IMR-90 (cell line): ENCODE measurements around the gene CIZ1. TPM values are rescaled to one million over a fixed set of nuclear protein-coding genes. Genes with fewer than 3 reads are reported as not detected.

Experiments used
- ATAC-seq: fragments of 200-7000 bp; cut with Tn5 transposase; 2 replicates; pipeline ENCODE4 v1.9.1; 2020; ENCODE audit warnings: low read depth, mild to moderate bottlenecking, moderate library complexity
- BruUV-seq: library from RNA; stranded (reverse); fragments of 400-500 nt; replicated peaks from 2 replicates; lab custom pipeline; 2021; lab: Mats Ljungman, UMichigan
- CTCF ChIA-PET: fragments of 300-600 bp; formaldehyde crosslinking; extraction: SDS; loops from one replicate; lab custom pipeline; 2021; ENCODE audit warnings: antibody characterized with exemption; lab: Yijun Ruan, JAX
- POLR2A ChIA-PET: fragments of 300-600 bp; sonication (Branson Sonifier 250); formaldehyde crosslinking; loops from one replicate; lab custom pipeline; 2022; ENCODE audit warnings: antibody characterized with exemption; ENCODE audit not compliant: unreplicated experiment; lab: Charles Lee
- DNase-seq: peaks from one replicate; pipeline ENCODE4 v3.0.0; 2013
- H2AFZ ChIP-seq: replicated peaks from 2 replicates; pipeline ENCODE3; 2013; ENCODE audit warnings: low read length, mild to moderate bottlenecking; ENCODE audit not compliant: poor library complexity
- H2AK5ac ChIP-seq: 2 replicates; pipeline ENCODE4 v1.6.1; 2013; ENCODE audit warnings: low read depth, low read length, inconsistent platforms
- H2AK9ac ChIP-seq: replicated peaks from 2 replicates; pipeline ENCODE3; 2013; ENCODE audit warnings: mild to moderate bottlenecking, low read depth, low read length, moderate library complexity; ENCODE audit not compliant: poor library complexity
- H2BK120ac ChIP-seq: 2 replicates; pipeline ENCODE4 v1.6.1; 2013; ENCODE audit warnings: low read depth, low read length, inconsistent platforms
- H2BK15ac ChIP-seq: 3 replicates; pipeline ENCODE4 v1.6.1; 2013; ENCODE audit warnings: low read depth, low read length, inconsistent platforms
- H2BK20ac ChIP-seq: 2 replicates; pipeline ENCODE4 v1.6.1; 2013; ENCODE audit warnings: low read depth, mild to moderate bottlenecking, inconsistent platforms, low read length, moderate library complexity
- H2BK5ac ChIP-seq: 2 replicates; pipeline ENCODE4 v1.6.1; 2013; ENCODE audit warnings: mild to moderate bottlenecking, low read depth, low read length, inconsistent platforms; ENCODE audit not compliant: poor library complexity, severe bottlenecking
- H3K14ac ChIP-seq: replicated peaks from 2 replicates; pipeline ENCODE4 v1.6.1; 2013; ENCODE audit warnings: low read depth, low read length, inconsistent platforms
- H3K18ac ChIP-seq: 2 replicates; pipeline ENCODE4 v1.6.1; 2013; ENCODE audit warnings: low read depth, low read length, control low read depth
- H3K23ac ChIP-seq: 2 replicates; pipeline ENCODE4 v1.6.1; 2013; ENCODE audit warnings: low read depth, low read length, inconsistent platforms
- H3K27ac ChIP-seq: 2 replicates; pipeline ENCODE4 v1.5.1; 2013; ENCODE audit warnings: mild to moderate bottlenecking, control low read depth, low read length; ENCODE audit not compliant: insufficient read depth
- H3K27me3 ChIP-seq: 2 replicates; pipeline ENCODE4 v1.6.1; 2013; ENCODE audit warnings: low read length; ENCODE audit not compliant: control insufficient read depth, insufficient read depth
- H3K36me3 ChIP-seq: 2 replicates; pipeline ENCODE4 v1.6.1; 2013; ENCODE audit warnings: low read length, mixed read lengths; ENCODE audit not compliant: control insufficient read depth, insufficient read depth
- H3K4ac ChIP-seq: 2 replicates; pipeline ENCODE4 v1.6.1; 2013; ENCODE audit warnings: low read depth, low read length, inconsistent platforms
- H3K4me1 ChIP-seq: 2 replicates; pipeline ENCODE4 v1.6.1; 2013; ENCODE audit warnings: low read length, mixed read lengths; ENCODE audit not compliant: control insufficient read depth, insufficient read depth
- H3K4me2 ChIP-seq: 2 replicates; pipeline ENCODE4 v1.6.1; 2013; ENCODE audit warnings: low read depth, mild to moderate bottlenecking, control low read depth, low read length, moderate library complexity
- H3K4me3 ChIP-seq: 2 replicates; pipeline ENCODE4 v1.5.1; 2013; ENCODE audit warnings: low read depth, mild to moderate bottlenecking, control low read depth, low read length, moderate library complexity; ENCODE audit not compliant: insufficient read depth
- H3K56ac ChIP-seq: 2 replicates; pipeline ENCODE4 v1.6.1; 2013; ENCODE audit warnings: low read length, inconsistent platforms; ENCODE audit not compliant: insufficient read depth; ENCODE audit errors: extremely low read depth
- H3K79me1 ChIP-seq, 2 experiments: 2 replicates each; pipeline ENCODE4 v1.6.1; 2013; ENCODE audit warnings: low read length in 2 of 2, inconsistent platforms in 1 of 2, low read depth in 1 of 2
- H3K9ac ChIP-seq: 2 replicates; pipeline ENCODE4 v1.6.1; 2013; ENCODE audit warnings: low read depth, low read length, control low read depth
- H3K9me1 ChIP-seq: 2 replicates; pipeline ENCODE4 v1.6.1; 2013; ENCODE audit warnings: low read length, inconsistent platforms; ENCODE audit not compliant: insufficient read depth
- H3K9me3 ChIP-seq: 2 replicates; pipeline ENCODE4 v1.6.1; 2013; ENCODE audit warnings: low read length; ENCODE audit not compliant: control insufficient read depth, insufficient read depth
- H4K20me1 ChIP-seq: 2 replicates; pipeline ENCODE4 v1.6.1; 2013; ENCODE audit warnings: low read length, inconsistent platforms; ENCODE audit not compliant: insufficient read depth
- H4K5ac ChIP-seq: 2 replicates; pipeline ENCODE4 v1.6.1; 2013; ENCODE audit warnings: mild to moderate bottlenecking, low read depth, low read length, control low read depth
- H4K8ac ChIP-seq, 2 experiments: 2 replicates each; pipeline ENCODE4 v1.6.1; 2013; ENCODE audit warnings: low read depth in 2 of 2, low read length in 2 of 2, control low read depth in 1 of 2, inconsistent platforms in 1 of 2
- H4K91ac ChIP-seq: 2 replicates; pipeline ENCODE4 v1.6.1; 2013; ENCODE audit warnings: low read depth, low read length, inconsistent platforms; ENCODE audit not compliant: insufficient read depth
- BHLHE40 ChIP-seq: fragments of 150-350 bp; IDR thresholded peaks from 2 replicates; pipeline ENCODE4 v1.6.1; 2016; ENCODE audit warnings: mild to moderate bottlenecking, low read depth, low read length
- MXI1 ChIP-seq: IDR thresholded peaks from 2 replicates; pipeline ENCODE4 v1.6.1; 2012; ENCODE audit warnings: low read depth, mild to moderate bottlenecking, low read length, moderate library complexity, borderline replicate concordance
- RAD21 ChIP-seq: IDR thresholded peaks from 2 replicates; pipeline ENCODE4 v1.6.1; 2012; ENCODE audit warnings: low read length, improper control_type of control experiment
- WGBS, 2 experiments: methylation state at CpG; one replicate each; pipeline versions ENCODE4 v1.1.5 to v1.1.7; 2013; ENCODE audit warnings: missing lambda C conversion rate in 2 of 2; ENCODE audit not compliant: insufficient read length in 1 of 2; ENCODE audit errors: extremely low coverage in 2 of 2; 5-methylcytosine and 5-hydroxymethylcytosine counted together
- dilution Hi-C: fragments of 300-500 bp; cut with HindIII; formaldehyde crosslinking; loops from one replicate; pipeline ENCODE4 v1.14.3; 2018; ENCODE audit warnings: low sequenced_read_pairs; ENCODE audit not compliant: unreplicated experiment
- in situ Hi-C: fragments of 300-500 bp; cut with MboI; formaldehyde crosslinking; loops from 3 replicates; pipeline ENCODE4 v1.14.3; 2019; ENCODE audit warnings: low sequenced_read_pairs, inconsistent platforms, mixed read lengths
- intact Hi-C: fragments of 100-400 bp; cut with micrococcal nuclease; formaldehyde crosslinking; loops from 2 replicates; pipeline ENCODE4 v1.10.0; 2022
- polyA plus RNA-seq, 3 experiments: library from polyadenylated mRNA; depleted of rRNA; stranded (reverse); fragments of >200 nt; gene quantifications; 2 replicates each; pipeline ENCODE4 v1.2.3, GENCODE V29; 2012; ENCODE audit warnings: low replicate concordance in 1 of 3
- total RNA-seq: library from RNA; depleted of rRNA; stranded (reverse); fragments of >200 nt; gene quantifications from 2 replicates; pipeline ENCODE4 v1.2.3, GENCODE V29; 2012
- TF ChIP-seq, protein P1 (sequence below): fragments of 150-350 bp; IDR thresholded peaks from 2 replicates; pipeline ENCODE4 v1.6.1; 2017; ENCODE audit warnings: mild to moderate bottlenecking, antibody characterized with exemption, low read length, low read depth

CIZ1 gene
- total and polyA plus RNA-seq, 2 of the 4 experiments (the other 2 are of a cell fraction): 13.8 to 51.9 TPM

DNA sequence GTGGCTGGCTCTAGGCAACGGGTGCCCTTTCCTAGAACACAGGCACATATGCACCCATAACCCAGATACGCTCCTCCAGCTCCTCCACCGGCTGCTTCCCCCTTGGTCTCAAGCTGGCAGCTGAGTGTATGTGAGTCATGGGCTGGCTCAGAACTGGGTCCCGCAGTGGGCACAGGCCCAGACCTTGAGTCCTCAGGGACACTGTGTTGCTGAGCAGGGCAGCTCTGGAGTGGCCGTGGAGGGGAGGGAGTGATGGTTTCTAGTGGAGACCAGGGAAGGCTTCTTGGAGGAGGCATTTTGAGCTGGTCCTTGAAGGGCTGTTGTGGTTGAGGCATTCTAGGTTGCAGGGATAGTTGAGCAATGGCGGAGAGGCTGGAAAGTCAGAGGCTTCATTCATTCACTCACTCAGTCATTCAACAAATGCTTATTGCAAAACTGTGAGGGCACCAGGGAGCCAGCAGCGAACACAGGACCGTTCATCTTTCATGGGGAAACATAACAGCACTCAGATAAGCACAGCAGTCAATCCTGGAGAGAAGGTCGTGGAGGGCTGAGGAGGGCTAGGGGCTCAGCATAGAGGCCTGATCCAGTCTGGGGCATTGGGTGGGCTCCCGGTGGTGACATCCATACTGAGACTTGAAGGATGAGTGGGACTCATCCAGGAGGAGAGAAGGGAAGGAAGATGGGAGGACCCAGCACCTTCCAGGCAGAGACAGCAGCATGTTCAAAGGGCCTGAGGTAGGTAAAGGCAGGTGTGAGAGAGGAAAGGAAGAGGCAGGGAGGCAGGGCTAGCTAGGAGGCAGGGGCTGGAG, 29.0 kb downstream of the CIZ1 start:
- Histone ChIP-seq H3K4ac (no peak overlapping the region), H3K27ac (no peak overlapping the region), H3K79me1 (peaks cover 10 to 47% of the 10 kb centered on the region in 2 experiments), H3K23ac (no peak overlapping the region), H2BK120ac (no peak overlapping the region), H4K8ac (no peak overlapping the region), H3K4me3 (no peak overlapping the region), H2AK9ac (peak overlapping the region; percentile 34), H4K91ac (no peak overlapping the region), H3K56ac (no peak overlapping the region), H3K9me3 (no peaks in the 10 kb centered on the region), H3K36me3 (peaks cover 43% of the 10 kb centered on the region), H2BK20ac (no peak overlapping the region), H3K9ac (no peak overlapping the region), H3K9me1 (peaks cover 5% of the 10 kb centered on the region), H3K4me1 (peaks cover 1% of the 10 kb centered on the region; the same call in 1 of the 2 replicates), H2AK5ac (no peak overlapping the region), H2BK15ac (no peak overlapping the region), H3K4me2 (no peak overlapping the region), H3K27me3 (no peaks in the 10 kb centered on the region), H2BK5ac (no peak overlapping the region), H4K5ac (no peak overlapping the region), H3K18ac (no peak overlapping the region), H2AFZ (no peak overlapping the region), H4K20me1 (peaks cover 11% of the 10 kb centered on the region), H3K14ac (no peak overlapping the region)
- ChIA-PET POLR2A (no interaction called here), CTCF (no interaction called here)
- in situ Hi-C loops (no loop called here), intact Hi-C loops (no loop called here), dilution Hi-C loops (no loop called here)
- BruUV-seq: no TSS peak
- WGBS, 2 experiments: 80% methylated on average over 3 of the region's 10 CpGs; no CpG with 5 or more reads in 1 of the 2 experiments
- ATAC-seq: no peak
- TF ChIP-seq MXI1 (no peak), RAD21 (no peak), BHLHE40 (no peak)
- TF ChIP-seq, protein P1, sequence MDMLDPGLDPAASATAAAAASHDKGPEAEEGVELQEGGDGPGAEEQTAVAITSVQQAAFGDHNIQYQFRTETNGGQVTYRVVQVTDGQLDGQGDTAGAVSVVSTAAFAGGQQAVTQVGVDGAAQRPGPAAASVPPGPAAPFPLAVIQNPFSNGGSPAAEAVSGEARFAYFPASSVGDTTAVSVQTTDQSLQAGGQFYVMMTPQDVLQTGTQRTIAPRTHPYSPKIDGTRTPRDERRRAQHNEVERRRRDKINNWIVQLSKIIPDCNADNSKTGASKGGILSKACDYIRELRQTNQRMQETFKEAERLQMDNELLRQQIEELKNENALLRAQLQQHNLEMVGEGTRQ: no peak
- DNase-seq: no peak
